ENCODE results near the gene GSTM4. TPM values are rescaled to one million over a fixed set of nuclear protein-coding genes. Genes with fewer than 3 reads are reported as not detected.

GSTM4 gene
- total and polyA plus RNA-seq, 9 of the 15 experiments (the other 6 are each of a cell fraction or from before 2014, with no cell fraction given), result 18.8 to 53.4 (median 38.8) TPM

- FAIRE-seq, result no peak
- H3K9me3 ChIP-seq (replicated peaks; ENCODE audit: control insufficient read depth, insufficient read depth, low read depth, low read length), result no peaks in the 10 kb centered on the region
- POLR2A ChIA-PET, result interaction anchor here (1.0 to 2.8 kb wide), 5 partner anchors 16 to 198 kb away, joined by 3 to 17 read pairs (median 7); partner anchors contain the start of gene GNAI3
- no peak overlapping the region for H3K27ac ChIP-seq (ENCODE audit: extremely low read depth, low read depth, low read length)
- intact Hi-C loops (cut with micrococcal nuclease) (no loop called here), in situ Hi-C loops (cut with MboI) (loop anchor here (5.0 kb wide), 1 partner anchor 77 kb away; the partner anchor contains the start of gene GNAI3)
- peaks cover 5% of the 10 kb centered on the region for H4K20me1 ChIP-seq (replicated peaks; ENCODE audit: control insufficient read depth, insufficient read depth, low read length)
- no peaks in the 10 kb centered on the region for H3K27me3 ChIP-seq (ENCODE audit: control insufficient read depth in 2 of 2, insufficient read depth in 2 of 2, low read length in 2 of 2)
- H3K4me1 ChIP-seq (replicated peaks in 1 of 2; ENCODE audit: control insufficient read depth in 2 of 2, insufficient read depth in 2 of 2, low read length in 2 of 2), result peaks cover 20 to 75% of the 10 kb centered on the region in 2 experiments
- no peak overlapping the region for H3K4me2 ChIP-seq (ENCODE audit: insufficient read depth, low read length)
- no peak overlapping the region for H2AFZ ChIP-seq (ENCODE audit: low read depth, low read length)
- H3K9ac ChIP-seq (ENCODE audit: insufficient read depth in 1 of 2, low read depth in 2 of 2, low read length in 2 of 2), result peak overlapping the region in 1 of 2 experiments; percentile 66; a peak in 2 of 4 replicates
- no peak for ATAC-seq
- no peak for DNase-seq (ENCODE audit: extremely low read depth in 1 of 4, low spot score in 3 of 4)
- CTCF ChIA-PET (ENCODE audit: low intra/inter-chr PET ratio), result no interaction called here
- H3K36me3 ChIP-seq (ENCODE audit: control insufficient read depth, insufficient read depth, low read length), result peaks cover 36% of the 10 kb centered on the region; the same call in 2 of the 3 replicates
- no peak overlapping the region for H3K4me3 ChIP-seq
- peaks cover 49% of the 10 kb centered on the region for H3K79me2 ChIP-seq (ENCODE audit: control insufficient read depth, insufficient read depth, low read length)
- H3K9me1 ChIP-seq (ENCODE audit: control insufficient read depth, insufficient read depth, low read length), result peaks cover under 1% of the 10 kb centered on the region
- no TSS peak for BruUV-seq (replicated peaks)
- 81% methylated on average over 14 of the region's 17 CpGs for WGBS (ENCODE audit: insufficient coverage, low coverage, missing lambda C conversion rate)
- no peak for TF ChIP-seq E2F4 (CRISPR knock-in tag; IDR thresholded peaks at IDR 0.05; ENCODE audit: low read depth)
- no peak for TF ChIP-seq NEUROD1 (IDR thresholded peaks at IDR 0.05; ENCODE audit: borderline replicate concordance, low read depth, low read length, partially characterized antibody)
- TF ChIP-seq, protein P1, sequence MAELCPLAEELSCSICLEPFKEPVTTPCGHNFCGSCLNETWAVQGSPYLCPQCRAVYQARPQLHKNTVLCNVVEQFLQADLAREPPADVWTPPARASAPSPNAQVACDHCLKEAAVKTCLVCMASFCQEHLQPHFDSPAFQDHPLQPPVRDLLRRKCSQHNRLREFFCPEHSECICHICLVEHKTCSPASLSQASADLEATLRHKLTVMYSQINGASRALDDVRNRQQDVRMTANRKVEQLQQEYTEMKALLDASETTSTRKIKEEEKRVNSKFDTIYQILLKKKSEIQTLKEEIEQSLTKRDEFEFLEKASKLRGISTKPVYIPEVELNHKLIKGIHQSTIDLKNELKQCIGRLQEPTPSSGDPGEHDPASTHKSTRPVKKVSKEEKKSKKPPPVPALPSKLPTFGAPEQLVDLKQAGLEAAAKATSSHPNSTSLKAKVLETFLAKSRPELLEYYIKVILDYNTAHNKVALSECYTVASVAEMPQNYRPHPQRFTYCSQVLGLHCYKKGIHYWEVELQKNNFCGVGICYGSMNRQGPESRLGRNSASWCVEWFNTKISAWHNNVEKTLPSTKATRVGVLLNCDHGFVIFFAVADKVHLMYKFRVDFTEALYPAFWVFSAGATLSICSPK (IDR thresholded peaks at IDR 0.05; ENCODE audit: borderline replicate concordance), result no peak
- no peak for TF ChIP-seq ETS1 (conservative IDR thresholded peaks at IDR 0.05; ENCODE audit: control insufficient read depth, low read depth, low read length)
- TF ChIP-seq, protein P2, sequence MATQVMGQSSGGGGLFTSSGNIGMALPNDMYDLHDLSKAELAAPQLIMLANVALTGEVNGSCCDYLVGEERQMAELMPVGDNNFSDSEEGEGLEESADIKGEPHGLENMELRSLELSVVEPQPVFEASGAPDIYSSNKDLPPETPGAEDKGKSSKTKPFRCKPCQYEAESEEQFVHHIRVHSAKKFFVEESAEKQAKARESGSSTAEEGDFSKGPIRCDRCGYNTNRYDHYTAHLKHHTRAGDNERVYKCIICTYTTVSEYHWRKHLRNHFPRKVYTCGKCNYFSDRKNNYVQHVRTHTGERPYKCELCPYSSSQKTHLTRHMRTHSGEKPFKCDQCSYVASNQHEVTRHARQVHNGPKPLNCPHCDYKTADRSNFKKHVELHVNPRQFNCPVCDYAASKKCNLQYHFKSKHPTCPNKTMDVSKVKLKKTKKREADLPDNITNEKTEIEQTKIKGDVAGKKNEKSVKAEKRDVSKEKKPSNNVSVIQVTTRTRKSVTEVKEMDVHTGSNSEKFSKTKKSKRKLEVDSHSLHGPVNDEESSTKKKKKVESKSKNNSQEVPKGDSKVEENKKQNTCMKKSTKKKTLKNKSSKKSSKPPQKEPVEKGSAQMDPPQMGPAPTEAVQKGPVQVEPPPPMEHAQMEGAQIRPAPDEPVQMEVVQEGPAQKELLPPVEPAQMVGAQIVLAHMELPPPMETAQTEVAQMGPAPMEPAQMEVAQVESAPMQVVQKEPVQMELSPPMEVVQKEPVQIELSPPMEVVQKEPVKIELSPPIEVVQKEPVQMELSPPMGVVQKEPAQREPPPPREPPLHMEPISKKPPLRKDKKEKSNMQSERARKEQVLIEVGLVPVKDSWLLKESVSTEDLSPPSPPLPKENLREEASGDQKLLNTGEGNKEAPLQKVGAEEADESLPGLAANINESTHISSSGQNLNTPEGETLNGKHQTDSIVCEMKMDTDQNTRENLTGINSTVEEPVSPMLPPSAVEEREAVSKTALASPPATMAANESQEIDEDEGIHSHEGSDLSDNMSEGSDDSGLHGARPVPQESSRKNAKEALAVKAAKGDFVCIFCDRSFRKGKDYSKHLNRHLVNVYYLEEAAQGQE (IDR thresholded peaks at IDR 0.05; ENCODE audit: borderline replicate concordance), result no peak
- TF ChIP-seq, protein P2 (CRISPR knock-in tag; IDR thresholded peaks at IDR 0.05; ENCODE audit: low read depth), result no peak
- no peak for TF ChIP-seq E2F3 (CRISPR knock-in tag; IDR thresholded peaks at IDR 0.05)
- no peak for TF ChIP-seq EZH2 (IDR thresholded peaks at IDR 0.05; ENCODE audit: borderline replicate concordance, low read depth, low read length)
Observed at GRCh38 chr1:109624201-109625010, 31.5 kb upstream of the GSTM4 start.

Measured in K562 (cell line).